Measurements from ENCODE around the gene SMARCC1. TPM values are rescaled to one million over a fixed set of nuclear protein-coding genes. Genes with fewer than 3 reads are reported as not detected.

SMARCC1 gene
- total and polyA plus RNA-seq, 2 donors from 2014 or later = 11.6 to 80.4 TPM

- no peak for FAIRE-seq
These were observed 202.7 kb downstream of the SMARCC1 start, which contains the start of gene CSPG5 for GRCh38 chr3:47578691-47579632. Gene CSPG5 (minus strand): TSS chr3:47578865. CDS start chr3:47578693, 172 bp downstream.

DNA sequence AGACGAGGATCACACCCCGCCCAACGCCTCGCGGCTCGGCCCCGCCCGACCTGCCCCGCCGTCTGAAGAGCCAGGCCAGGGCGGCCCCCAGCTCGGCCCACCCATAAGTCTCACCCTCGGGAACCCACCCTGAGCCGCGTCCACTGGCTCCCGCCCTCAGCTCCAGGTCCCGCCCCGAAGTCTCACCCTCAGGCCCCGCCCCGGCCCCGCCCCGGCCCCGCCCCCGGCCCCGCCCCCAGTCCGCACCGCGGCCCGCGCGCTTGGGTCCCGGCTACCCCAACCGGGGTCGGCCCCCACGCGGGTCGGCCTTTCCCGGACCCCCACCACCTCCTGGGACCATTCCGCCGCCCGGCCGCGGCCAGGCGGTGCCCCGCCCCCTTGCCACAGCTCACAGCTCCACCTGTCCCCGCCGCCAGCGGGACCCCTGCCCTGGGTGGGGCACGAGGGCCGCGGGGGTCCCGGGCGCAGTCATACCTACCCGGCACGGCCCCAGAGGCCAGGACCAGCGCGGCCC is 203.5 kb downstream of the SMARCC1 start:
- peak in 4 of 5 donors; percentile 42 to 83 (median 64) for DNase-seq
- Histone ChIP-seq H3K4me3 (ENCODE audit: low read length in 3 of 3) (peak overlapping the region in 1 of 3 donors; percentile 32), H3K36me3 (ENCODE audit: control insufficient read depth in 2 of 3, insufficient read depth in 3 of 3, low read length in 3 of 3) (no peaks in the 10 kb centered on the region), H3K4me1 (ENCODE audit: control insufficient read depth in 2 of 3, insufficient read depth in 2 of 3, low read depth in 1 of 3, low read length in 3 of 3) (peaks cover 0 to 4% (median 0%) of the 10 kb centered on the region in 3 donors), H3K9me3 (ENCODE audit: control insufficient read depth in 2 of 3, insufficient read depth in 1 of 3, low read length in 3 of 3) (no peaks in the 10 kb centered on the region), H3K9ac (ENCODE audit: low read length in 3 of 3) (no peak overlapping the region), H3K27me3 (ENCODE audit: control insufficient read depth, insufficient read depth, low read length) (peaks cover 4% of the 10 kb centered on the region), H3K27ac (ENCODE audit: low read depth in 2 of 2, low read length in 2 of 2) (no peak overlapping the region)
- no peak for FAIRE-seq
- TF ChIP-seq CTCF (IDR thresholded peaks at IDR 0.05; ENCODE audit: borderline replicate concordance, extremely low read depth, insufficient read depth) = no peak
- intact Hi-C loops (cut with DNase I) = no loop called here

More at GRCh38 chr3:47578691-47579632, 202.7 kb downstream of the SMARCC1 start, which contains the start of gene CSPG5:
- Histone ChIP-seq H3K4me3 (ENCODE audit: low read length in 3 of 3) (peak within 1 kb of the TSS in 1 of 3 donors; percentile 35), H3K4me1 (ENCODE audit: control insufficient read depth in 2 of 3, insufficient read depth in 2 of 3, low read depth in 1 of 3, low read length in 3 of 3) (peaks cover 0 to 4% (median 0%) of the 10 kb centered on the region in 3 donors), H3K9ac (ENCODE audit: low read length in 3 of 3) (no peak within 1 kb of the TSS), H3K27me3 (ENCODE audit: control insufficient read depth, insufficient read depth, low read length) (peaks cover 4% of the 10 kb centered on the region), H3K36me3 (ENCODE audit: control insufficient read depth in 2 of 3, insufficient read depth in 3 of 3, low read length in 3 of 3) (no peaks in the 10 kb centered on the region), H3K9me3 (ENCODE audit: control insufficient read depth in 2 of 3, insufficient read depth in 1 of 3, low read length in 3 of 3) (no peaks in the 10 kb centered on the region), H3K27ac (ENCODE audit: low read depth in 2 of 2, low read length in 2 of 2) (no peak within 1 kb of the TSS)
- DNase-seq = peak in 4 of 5 donors; percentile 16 to 75 (median 53)
- TF ChIP-seq CTCF (IDR thresholded peaks at IDR 0.05; ENCODE audit: borderline replicate concordance, extremely low read depth, insufficient read depth) = no peak
- intact Hi-C loops (cut with DNase I) = no loop called here

DNA sequence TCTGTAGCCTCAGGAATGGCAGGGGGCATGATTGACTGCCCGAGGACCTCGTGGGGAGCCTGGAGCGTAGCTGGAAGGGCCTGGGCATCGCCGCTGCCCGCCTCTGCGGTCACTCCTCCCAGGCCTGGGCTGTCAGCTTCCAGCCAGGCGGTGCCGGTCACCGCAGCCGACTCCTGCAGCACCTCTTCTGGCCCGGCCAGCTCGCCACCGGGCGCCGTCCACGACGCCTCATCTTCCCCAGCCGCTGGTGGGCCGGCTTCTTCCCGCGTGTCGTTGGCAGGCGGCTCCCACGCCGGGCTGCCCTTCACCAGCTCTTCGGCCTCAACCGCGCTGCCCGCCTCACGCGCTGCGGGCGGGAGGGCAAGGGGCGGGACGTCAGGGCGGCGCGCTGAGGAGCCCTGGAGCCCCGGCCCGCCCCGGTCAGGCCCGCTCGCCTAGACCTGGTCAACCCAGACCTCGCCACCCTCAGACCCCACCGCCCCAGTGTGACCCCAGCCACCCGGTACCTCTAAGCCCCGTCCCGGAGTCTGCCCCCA is 204.0 kb downstream of the SMARCC1 start:
- H3K9ac ChIP-seq (ENCODE audit: low read length in 3 of 3) = no peak overlapping the region
- H3K27ac ChIP-seq (ENCODE audit: low read depth in 2 of 2, low read length in 2 of 2) = no peak overlapping the region
- intact Hi-C loops (cut with DNase I) = no loop called here
- H3K9me3 ChIP-seq (ENCODE audit: control insufficient read depth in 2 of 3, insufficient read depth in 1 of 3, low read length in 3 of 3) = no peaks in the 10 kb centered on the region
- DNase-seq (peak in 2 of 5 donors; percentile 45 to 76), FAIRE-seq (no peak)
- peaks cover 4% of the 10 kb centered on the region for H3K27me3 ChIP-seq (ENCODE audit: control insufficient read depth, insufficient read depth, low read length)
- no peak for TF ChIP-seq CTCF (IDR thresholded peaks at IDR 0.05; ENCODE audit: borderline replicate concordance, extremely low read depth, insufficient read depth)
- H3K36me3 ChIP-seq (ENCODE audit: control insufficient read depth in 2 of 3, insufficient read depth in 3 of 3, low read length in 3 of 3) = no peaks in the 10 kb centered on the region
- peaks cover 0 to 4% (median 0%) of the 10 kb centered on the region in 3 donors for H3K4me1 ChIP-seq (ENCODE audit: control insufficient read depth in 2 of 3, insufficient read depth in 2 of 3, low read depth in 1 of 3, low read length in 3 of 3)
- peak overlapping the region in 1 of 3 donors; percentile 32 for H3K4me3 ChIP-seq (ENCODE audit: low read length in 3 of 3)

All from kidney (tissue), 14 donors.